Limb (tissue), 2 donors: ENCODE data around the gene RFX3.
A peak's percentile ranks its signal among the peaks of the same experiment; 100 is the strongest.
"Not testable (repeated sequence)": the region's sequence is repeated elsewhere in the genome, so short reads cannot be mapped to it uniquely, and the experiment has no call there.

Experiments
- DNase-seq, 2 donors: peaks; one replicate each; pipeline ENCODE4 v3.0.0-alpha.2; 2016; ENCODE audit errors: extremely low spot score in 2 of 2

The RFX3 gene

DNA sequence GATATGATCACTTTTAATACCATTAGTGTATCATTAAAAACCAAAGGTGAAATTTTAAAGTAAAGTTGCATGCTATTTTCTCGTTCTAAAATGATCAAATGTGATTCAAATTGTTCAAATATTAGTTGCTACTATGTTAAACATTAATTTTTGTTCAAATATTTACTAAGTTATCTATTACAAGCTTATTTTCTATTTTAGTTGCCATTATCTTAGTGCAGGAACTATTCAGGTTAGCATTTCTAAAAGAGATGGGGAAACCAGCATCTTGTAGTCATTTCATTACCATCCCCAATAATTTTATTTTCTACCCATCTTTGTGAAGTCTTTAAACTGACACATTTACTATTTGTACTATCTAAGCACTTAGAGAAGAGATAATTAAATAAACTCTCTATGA is 166.0 kb downstream of the RFX3 start:
- no peak for DNase-seq

DNA sequence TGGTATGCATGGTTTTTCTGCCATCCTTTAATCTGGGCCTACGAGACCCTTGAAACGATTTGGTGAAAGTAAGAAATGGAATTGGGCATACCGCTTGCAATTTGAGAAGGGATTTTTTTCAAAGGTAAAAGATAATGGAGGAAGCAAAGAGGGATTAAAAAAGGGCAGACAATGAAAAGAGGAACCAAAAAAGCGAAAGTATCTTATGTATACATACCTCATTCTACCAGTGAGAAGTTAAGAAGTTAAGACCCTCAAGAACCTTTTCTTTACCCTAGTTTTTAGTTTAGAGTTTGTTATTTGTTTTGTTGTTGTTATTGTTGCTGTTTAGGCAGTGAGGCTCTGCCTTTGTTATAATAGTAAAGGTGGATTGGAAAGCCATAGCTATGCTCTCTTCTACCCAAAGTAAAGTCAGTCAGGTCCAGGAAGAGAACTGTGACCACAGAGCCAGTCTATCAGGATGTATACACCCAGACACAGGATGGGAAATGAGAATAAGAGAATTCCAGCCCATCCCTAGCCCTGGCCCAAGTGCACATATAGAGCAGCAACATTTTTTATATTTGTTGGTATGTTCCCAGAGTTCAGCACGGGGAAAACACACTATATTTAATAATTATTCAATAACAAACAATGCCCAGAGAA is 166.6 kb downstream of the RFX3 start:
- DNase-seq, result no peak

DNA sequence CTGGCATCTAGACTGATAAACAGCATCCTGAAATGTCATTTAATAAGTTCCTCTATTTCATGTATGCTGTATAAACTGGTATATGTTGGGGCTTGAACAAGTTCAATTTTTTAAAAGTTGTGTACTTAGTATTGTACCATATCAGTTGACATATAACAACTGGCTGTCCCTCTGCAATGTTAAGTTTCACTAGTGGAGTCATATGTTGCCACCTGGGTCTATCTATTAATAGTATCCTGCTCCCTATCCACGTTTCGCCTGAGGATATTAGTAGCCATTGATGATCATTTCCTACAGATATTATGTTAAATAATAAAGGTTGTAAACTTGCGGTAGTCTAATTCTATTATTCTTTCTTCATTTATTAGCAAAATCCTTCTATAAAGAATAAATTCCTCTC is 177.6 kb downstream of the RFX3 start:
- no peak for DNase-seq

DNA sequence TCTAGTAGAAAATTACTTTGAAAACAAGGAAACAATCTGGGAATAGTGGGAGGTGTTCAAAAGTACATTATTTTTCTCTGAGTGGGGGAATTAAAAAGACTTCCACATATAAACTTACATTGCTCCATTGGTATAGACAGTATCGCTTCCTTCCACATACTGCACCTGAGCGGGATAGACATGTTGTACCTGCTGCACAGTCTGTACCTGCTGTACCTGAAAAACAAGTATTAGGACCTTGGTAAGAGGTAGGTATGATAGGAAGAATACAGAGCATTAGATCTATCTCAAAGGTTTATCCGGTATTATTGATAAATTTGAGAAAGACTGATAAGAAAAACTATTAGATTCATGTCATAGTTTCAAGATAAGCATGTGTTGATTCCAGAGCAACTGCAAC is 179.3 kb downstream of the RFX3 start:
- DNase-seq, result no peak

DNA sequence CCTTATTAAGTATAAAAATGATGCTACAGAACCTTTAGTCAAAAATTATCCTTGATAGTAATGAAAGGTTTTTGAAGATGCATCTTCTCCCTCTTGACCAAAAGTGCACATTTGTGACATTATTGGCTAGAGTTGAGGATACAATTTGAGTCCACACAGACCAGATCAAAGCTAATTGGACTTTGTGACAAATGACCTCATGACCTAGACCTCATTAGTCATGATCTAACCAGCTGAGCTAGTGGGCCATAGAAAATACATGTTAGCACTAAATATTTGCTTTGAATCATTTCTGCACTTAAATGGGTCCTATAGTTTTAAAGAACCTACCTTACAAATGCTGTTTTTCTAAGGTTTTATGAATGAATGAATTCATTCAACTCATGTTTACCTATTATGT is 182.1 kb downstream of the RFX3 start:
- no peak for DNase-seq

DNA sequence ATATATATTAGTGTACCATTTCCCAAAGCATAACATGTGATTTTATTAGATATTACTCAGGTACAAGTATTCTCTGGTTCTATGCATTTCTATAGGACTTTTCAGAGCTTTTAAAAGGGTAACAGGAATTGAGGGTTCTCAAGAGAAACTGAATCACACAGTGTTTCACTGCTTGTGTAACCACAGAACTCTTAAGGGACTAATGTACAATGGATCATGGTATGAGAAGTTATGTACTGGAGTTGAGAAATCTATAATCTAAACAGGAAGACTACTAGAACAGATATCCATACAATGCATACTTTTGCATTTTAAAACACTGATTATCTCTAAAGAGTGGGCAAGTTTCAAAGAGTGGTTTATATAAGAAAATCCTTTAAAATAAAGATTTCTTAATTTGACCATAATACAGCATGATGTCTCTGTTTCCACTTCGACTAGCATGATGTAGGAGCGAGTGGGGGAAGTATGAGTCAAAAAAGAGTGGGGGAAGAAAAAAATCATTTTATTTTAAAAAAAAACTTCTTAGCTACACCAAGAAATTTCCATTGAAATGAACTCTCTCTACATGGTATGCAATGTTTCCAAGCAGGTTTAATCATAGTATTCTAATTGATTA is 183.5 kb downstream of the RFX3 start:
- DNase-seq, result no peak

DNA sequence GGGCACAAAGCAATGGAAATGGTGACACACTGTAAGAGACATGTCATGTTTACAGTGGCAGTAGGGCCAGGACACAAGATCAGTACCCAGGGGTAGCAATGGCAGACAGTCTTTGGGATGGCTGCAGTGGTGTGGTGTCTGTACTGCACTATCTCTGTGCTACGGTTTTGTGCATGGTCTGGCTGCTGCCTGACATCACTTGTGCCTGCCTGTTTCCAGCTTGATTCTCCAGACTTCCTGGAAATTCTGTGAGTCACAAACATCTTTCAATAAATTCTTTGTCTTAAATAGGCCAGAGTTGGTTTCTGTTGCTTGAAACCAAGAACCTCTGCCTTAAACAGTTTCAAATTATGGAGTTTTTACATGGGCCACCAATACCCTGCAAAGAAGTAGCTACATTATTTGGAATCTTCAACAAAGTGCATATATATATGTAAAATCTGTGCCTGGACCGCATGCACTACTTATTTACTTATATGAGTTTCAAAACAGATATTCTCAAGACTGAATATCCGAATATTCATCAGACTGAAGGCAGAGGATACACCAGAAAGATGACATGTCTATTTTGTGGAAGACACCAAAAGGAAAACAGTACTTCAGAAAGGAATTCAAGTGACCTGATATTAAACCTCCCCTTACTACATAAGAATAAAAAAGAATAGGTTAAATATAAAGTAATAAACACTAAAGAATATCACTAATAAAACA is 188.1 kb downstream of the RFX3 start:
- DNase-seq, result peak in 1 of 2 donors; percentile 21

DNA sequence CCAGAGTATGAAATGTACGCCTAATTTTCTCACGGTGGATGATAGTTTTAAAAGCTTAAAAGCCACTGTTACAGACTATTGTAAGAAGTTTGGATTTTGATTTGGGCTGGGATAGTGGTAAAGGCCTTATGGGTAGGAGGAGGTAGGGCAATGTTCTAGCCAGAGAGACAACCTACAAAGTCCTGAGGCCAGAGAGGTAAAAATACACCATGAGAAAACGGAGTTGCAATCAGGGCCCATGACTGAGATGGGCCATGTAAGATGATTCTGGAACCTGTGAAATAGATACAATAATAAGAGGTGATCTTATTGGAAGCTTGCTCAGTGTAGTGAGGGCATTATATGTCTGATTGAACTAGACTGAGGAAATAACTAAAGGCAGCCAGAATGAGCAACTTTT is 188.8 kb downstream of the RFX3 start:
- DNase-seq, result no peak

DNA sequence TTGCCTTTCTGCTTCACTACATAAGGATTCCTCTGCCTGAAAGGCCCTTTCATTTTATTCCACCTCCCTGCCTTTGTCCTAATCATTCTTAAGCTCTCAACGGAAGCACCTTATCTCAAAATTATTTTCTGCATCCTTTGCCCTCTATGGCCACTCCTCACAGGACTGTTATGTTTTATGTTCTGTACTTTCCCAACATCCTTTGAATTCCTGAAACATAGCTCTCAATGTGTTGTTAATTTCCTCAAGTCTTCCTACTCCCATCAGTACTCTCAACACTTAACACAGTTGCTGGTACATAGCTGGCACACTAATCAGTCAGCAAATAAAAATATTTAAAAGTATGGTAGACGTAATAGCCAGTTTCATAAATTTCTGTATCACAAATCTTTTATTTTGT is 193.0 kb downstream of the RFX3 start:
- no peak for DNase-seq

DNA sequence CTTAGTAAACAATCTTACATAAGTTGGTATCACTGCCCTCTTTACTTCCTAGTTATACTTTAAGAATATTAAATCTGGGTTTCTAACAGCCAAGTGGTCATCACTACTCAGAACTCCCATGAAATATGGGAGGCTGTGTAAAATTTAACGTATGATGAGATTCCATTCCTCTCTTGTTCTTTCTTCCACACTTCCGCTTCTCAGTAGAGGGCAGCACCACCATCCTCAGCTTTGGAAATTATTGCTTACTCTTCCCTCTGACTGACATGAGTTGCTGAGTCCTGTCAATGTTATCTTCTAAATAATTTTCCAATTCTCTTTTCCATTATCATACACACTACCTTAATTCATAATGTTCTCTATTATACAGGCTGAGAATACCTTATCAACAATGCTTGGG is 194.0 kb downstream of the RFX3 start:
- no peak for DNase-seq

DNA sequence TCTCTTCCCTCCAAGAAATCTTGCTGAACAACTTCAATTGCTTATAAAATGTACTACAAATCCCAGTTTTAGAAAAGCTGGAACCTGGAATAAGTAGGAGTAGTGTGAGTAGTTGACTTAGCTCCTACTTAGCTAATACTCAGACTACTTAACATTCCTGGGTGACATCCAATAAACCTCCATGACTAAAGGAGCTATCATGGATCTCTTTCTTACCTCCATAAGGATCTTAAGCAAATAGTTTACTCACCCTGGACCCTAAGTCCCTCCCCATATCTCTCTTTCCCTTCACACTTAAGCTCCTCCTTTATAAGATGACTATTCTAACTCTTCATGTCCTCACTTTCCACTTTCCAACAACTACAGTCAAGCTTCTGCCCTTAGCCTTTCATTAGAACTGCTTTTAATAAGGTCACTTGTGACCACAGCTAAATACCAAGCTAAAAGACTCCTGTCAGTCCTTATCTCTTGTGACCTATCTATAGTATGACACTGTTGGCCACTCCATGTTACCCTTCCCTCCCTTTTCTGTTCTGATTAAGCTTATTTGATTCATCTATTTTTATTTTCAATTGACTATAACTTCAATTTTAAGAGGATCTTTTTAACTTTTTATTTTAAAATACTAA is 194.9 kb downstream of the RFX3 start:
- no peak for DNase-seq

DNA sequence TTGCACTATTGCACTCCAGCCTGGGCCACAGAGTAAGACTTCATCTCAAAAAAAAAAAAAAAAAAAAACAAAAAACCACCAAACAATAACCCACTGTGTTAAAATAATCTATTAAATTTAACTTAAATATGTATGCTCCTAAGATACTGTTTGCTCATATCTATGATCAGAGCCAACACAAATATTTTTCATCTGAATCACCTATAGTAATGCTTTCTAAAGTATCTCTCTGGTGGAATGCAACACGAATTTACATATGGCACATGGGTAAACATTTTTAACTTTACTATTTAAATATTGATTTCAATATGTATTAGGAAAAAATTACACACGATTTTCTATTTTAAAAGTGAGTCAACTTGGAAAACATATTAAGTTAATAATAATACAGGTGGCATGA is 196.4 kb downstream of the RFX3 start:
- DNase-seq, result no peak

DNA sequence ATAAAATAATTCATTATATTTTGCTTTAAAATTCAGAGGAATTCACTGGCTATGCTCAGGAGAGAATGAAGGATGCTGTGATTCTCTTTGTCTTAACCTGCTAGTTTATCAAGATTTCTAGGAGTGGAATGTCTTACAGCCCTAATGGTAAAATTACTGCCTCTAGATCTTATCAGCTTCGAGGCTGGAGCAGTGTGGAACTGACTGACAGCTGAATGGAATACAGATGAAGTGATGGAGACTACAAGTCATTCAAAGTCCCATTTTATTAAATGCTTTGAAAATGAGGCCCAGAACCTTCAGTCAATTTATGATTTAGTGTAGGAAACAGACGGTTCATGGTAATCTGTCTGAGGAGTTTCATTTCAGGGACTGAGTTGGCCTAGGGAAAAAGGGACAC is 202.1 kb downstream of the RFX3 start:
- DNase-seq, result no peak

DNA sequence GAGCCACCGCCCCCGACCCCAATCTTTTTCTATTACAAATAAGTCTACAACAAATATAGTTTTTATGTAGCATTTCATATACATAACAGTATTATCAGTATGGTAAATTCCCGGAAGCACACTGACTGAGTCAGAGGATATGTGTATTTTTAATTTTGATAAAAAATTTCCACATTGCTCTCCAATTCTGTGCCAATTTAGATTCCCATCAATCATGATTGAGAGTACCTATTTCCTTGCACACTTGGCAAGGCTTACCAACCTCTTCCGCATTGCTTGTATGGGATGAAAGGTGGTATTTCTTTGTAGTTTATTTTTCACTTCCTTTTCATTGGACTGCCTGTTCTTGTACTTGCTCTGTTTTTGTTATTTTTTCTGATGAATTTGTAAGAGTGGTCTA is 204.6 kb downstream of the RFX3 start:
- no peak for DNase-seq

DNA sequence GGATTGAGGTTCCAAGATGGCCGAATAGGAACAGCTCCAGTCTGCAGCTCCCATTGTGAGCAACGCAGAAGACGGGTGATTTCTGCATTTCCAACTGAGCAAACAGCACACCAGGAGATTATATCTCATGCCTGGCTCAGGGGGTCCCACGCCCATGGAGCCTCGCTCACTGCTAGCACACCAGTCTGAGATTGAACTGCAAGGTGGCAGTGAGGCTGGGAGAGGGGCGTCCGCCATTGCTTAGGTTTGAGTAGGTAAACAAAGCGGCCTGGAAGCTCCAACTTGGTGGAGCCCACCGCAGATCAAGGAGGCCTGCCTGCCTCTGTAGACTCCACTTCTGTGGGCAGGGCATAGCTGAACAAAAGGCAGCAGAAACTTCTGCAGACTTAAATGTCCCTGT is 213.2 kb downstream of the RFX3 start:
- not testable (repeated sequence) for DNase-seq

DNA sequence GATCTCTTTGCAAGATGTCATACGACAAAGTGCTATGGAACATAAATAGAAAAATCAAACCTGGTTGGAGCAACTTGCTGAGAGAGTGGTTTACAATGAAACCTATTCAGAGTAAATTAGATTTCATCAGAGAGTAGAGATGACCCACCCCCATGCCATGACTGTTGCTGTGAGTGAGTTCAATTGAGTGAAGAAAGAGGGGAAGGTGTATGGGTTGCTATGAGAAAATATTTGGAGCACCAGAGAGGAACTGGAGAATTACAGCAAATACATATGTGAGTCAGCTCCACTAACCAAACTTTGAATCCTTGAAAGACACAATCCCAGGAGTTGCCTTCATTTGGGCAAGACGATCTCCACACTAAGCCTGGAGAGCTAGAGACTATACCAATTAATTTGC is 217.2 kb downstream of the RFX3 start:
- no peak for DNase-seq

DNA sequence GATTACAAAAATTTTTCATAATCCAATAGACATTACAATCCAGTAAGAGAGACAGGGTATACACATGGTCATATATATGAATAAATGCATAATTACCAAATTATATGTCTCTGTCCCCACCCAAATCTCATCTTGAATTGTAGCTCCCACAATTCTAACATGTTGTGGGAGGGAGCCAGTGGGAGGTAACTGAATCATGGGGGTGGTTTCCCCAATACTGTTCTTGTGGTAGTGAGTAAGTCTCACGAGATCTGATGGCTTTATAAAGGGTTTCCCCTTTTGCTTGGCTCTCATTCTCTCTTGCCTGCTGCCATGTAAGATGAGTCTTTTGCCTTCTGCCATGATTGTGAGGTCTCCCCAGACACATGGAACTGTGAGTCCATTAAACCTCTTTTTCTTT is 221.4 kb downstream of the RFX3 start:
- not testable (repeated sequence) for DNase-seq

DNA sequence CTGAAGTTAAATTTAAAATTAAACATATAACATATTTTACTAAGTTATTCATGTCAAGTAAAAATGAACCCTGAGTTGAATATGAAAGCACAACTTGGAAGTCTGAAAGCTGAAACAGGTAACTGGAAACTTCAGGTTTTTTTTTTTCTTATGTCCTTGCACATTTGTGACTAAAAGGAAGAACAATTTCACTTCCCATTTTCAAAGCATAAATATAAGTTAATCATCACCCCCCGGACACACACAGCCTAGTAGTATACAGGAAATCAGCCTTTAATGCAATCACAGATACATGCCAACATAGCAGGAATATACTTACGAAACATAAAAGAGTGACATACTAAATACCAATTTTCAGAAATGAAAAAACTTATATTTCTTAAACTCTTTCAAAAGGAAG is 225.9 kb downstream of the RFX3 start:
- DNase-seq, result no peak

DNA sequence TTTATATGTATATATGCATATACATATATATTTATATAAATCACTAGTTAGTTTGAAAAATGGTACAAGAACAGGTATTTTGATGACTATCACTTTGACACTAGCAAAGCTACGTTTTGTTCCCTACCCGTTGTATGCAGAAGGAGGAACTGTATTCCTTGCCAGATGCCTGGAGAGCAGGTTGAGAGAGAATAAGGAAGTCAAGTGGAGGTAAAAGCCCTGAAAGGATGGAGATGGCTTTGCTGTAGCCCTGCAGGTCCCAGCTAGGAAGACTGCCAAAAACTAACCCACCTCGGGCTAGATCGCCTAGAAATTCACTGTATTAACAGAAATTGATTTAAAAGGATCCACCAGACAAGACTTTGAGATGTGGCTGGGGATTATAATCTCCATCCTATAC is 229.3 kb downstream of the RFX3 start:
- no peak for DNase-seq

DNA sequence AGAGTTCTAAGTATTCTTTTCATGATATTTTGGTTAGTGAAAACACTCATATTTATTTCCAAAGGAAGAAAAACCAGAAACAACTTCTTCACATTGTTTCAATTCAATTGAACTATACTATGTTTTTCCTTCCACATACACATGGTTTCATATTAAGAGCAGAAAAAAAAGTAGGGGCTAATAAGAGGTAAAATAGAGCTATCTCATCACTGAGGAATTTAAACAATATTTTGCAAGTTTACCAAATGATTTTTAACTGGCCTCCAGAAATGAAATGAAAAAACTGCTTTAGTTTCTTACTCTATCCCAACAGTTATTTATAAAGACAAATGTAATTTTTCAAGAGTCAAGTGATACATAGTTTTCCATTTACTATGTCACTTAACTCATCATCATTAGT is 233.5 kb downstream of the RFX3 start:
- no peak for DNase-seq

DNA sequence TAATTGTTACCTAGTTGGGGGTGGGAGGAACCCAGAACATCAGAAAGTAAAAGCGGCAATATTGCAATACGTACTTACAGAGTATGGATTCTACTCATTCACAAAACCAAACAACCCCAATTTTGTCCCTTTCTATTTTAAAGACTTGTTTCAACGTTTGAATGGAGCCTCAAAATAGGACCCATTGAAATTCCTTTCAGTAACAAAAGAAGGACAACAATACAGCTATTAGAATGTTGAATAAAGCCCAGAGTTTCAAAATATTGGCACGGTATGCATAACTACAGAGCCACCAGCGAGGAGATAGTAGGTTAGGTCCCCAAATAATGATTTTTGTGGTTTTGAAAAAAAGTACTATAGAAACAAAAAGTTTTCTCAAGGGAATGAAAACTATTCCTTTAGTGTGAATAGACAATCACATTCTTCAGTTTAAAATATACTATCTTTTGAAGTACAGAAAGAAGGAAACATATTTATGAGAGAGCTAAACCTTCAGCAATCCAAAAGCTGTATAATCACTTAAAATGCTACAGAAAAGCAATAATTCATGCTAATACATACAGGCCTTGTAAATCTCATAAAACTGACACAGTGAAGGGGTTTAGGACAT is 235.5 kb downstream of the RFX3 start:
- no peak for DNase-seq

DNA sequence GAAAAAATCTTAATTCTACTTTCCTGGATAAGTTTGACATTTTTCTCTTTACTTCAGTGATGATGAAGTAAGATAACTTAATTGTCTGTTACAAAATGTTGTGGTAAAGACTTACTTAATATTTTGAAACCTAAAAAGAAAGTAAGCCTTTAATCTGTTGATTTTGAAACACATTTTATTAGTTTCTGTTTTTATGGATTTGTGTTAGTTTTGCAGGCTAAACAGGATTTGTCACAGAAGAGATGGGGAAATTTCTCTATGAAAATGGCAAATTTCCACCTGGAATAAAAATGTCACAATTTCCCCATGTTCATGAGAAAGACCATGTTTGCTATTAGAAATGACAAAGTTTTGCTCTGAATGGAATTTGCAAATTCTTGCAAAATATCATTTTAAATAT is 237.1 kb downstream of the RFX3 start:
- DNase-seq, result no peak
